Erythroblast (primary cell): ENCODE data around the gene CDK15.

Experiments used
- GATA1 ChIP-seq: IDR thresholded peaks from 2 replicates; pipeline ENCODE4 v1.6.1; 2011; ENCODE audit warnings: low read depth, mild to moderate bottlenecking, control low read depth, low read length, moderate library complexity
- POLR2A ChIP-seq: IDR thresholded peaks from 2 replicates; pipeline ENCODE4 v1.6.1; 2011; ENCODE audit warnings: mild to moderate bottlenecking, low read length

DNA sequence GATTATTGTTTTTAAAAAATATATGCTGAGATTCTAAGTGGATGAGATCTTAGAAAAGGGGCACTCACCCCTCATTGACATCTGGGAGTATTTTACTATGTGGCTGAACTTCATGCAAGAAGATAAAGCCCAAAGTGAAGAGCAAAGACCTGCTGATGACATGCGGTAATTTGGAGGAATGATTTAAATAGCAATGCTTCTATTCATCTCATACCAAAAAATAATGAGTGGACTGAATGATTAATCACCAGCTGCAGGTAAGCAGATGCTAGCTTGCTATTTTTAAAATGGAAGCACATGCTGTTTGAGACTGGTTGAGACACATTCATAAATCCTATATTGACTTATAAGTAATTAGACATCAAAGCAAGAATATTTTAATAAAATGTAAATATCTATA is 12.7 kb upstream of the CDK15 start:
- no peak for TF ChIP-seq POLR2A
- TF ChIP-seq GATA1: no peak
